HK-2 (cell line): ENCODE results near the gene MGMT.

ENCODE experiments used
- DNase-seq: peaks from one replicate; pipeline ENCODE4 v3.0.0-alpha.2; 2018; ENCODE audit not compliant: unreplicated experiment

The MGMT gene

DNA sequence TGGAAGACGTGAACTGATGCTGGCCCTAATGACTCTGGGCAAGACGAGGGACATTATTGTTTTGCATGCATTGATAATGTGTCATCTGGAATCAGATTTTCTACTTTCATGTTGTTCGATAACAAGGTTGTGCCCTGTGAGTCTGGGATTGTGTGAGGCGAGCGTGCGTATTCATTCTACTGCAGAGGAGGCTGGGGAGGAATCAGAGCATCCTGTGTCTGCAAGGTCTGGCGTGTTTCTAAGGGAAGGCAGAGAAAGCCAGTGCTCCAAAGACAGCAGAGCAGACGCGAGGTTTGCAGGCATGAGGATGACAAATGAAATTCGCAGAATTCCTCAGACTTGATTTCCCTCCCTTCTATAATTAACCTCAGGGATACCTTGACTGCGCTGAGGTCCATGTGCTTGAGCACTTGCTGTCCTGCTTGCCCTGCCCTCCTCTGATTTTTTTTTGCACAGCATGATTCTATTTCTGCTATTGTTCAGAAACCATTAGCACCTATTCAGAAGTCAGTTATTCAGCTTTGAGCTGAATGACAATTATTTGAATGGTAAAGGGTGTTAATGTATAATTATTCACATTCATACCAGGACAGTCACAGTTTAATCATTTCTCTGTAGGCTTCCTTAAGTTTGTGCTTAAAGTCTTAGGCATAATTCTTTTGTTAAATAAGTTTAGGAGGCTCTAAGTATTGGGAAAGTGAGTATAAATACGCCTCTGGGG, 263.4 kb downstream of the MGMT start:
- peak; percentile 13 for DNase-seq

GRCh38 chr10:129730993-129731325, 263.9 kb downstream of the MGMT start:
- peak; percentile 39 for DNase-seq

DNA sequence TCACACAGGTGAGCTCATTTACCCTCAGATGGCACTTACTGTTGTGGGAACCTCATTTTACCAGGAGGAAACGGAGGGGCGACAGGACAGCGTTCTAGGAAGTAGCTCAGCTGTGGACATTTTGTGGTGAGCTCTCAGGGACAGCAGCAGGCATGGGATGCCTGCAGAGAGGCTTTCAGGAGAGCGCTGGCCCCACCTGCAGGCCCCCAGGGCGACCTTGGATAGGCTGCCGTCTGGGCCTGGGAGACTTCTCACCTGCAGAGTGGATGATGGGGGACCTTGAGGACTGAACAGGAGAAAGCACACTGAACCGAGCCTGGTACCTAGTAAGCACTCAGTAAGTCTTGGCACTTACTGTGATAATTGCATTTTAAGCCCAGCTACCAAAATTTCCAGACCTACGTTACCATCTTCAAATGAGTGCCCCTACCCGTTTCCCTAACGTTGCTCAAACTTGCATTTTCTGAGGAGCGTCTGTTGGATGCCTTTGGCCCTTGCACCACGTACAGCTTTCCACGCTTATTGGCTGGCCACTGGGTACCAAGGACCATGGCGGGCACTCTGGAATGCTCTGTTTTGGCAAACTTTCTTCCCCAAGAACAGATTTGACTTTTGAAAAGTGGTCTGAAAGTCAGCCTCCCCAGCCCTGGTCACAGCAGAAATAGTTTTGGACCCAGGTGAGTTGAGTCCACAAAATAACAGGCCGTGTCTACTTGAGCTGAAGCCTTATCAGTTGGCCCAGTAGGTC, 273.7 kb downstream of the MGMT start:
- no peak for DNase-seq

GRCh38 chr10:129741280-129741977, 274.4 kb downstream of the MGMT start:
- DNase-seq, result no peak

GRCh38 chr10:129741978-129742741, 275.1 kb downstream of the MGMT start:
- DNase-seq, result no peak

- DNase-seq, result no peak
These were observed 275.9 kb downstream of the MGMT start for GRCh38 chr10:129742742-129743550.

DNA sequence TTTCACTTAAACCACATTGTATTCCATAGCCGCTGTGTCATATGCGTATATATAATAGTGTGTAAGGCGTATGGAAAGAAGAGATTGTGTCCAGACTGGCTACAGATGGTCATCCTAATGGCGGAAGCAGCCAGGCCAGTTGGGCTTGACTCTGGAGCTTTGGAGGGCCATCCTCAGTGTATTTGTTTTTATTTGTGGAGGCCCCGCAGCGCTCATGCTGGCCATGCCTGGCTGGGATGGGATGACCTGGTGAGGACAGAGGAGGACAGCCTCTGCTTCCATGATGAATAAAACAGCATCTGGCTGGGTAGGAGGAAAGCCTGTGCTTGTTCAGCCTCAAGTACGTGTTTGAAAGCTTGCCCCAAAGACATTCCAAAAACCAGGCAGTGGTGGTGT, 276.7 kb downstream of the MGMT start:
- no peak for DNase-seq

DNA sequence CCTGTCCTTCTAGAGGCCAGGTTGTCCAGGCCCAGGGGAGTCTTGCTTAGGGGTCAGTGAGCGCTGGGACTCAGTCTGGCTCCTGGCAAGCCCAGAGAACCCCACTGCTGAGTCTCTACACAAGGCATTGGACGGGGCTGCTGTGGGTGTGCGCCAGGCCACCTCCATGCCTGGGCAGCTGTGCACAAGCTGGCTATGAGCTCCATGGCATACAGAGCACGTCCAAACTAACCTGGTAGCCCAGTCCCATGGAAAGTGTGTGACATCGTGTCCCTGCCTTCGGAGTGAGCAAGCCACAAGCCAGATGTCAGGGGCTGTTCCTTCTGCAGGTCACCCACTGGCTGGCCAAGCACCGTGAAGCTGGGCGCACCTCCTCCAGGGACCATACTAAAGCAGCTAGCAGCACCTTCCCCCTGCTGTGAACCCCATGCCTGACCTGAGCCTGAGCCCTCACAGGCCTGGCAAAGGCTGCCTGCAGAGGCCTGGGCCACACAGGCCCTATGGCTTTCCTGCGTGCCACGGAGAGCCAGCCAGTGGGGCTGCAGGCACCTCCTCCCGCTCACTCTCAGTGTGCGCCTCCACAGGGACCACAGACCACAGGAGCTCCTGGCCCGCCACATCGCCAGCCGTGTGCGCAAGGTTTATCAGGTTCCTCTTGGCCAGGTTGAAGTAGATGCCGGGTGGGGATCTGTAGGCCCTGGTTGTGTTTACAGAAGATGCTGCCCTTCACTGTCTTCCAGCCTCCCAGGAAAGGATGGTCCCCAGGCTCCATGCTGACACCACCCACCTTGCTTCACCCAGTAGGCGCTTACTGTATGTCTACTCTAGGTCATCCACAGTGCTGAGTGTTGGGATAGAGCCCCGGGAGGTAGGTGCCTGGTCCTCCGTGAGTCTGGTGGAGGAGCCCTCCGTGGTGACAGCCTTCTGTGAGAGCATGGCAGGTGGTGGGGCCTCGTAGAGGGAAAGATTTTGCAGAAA, 277.4 kb downstream of the MGMT start:
- DNase-seq, result no peak

- no peak for DNase-seq
These were observed 278.2 kb downstream of the MGMT start for GRCh38 chr10:129745186-129745750.

DNA sequence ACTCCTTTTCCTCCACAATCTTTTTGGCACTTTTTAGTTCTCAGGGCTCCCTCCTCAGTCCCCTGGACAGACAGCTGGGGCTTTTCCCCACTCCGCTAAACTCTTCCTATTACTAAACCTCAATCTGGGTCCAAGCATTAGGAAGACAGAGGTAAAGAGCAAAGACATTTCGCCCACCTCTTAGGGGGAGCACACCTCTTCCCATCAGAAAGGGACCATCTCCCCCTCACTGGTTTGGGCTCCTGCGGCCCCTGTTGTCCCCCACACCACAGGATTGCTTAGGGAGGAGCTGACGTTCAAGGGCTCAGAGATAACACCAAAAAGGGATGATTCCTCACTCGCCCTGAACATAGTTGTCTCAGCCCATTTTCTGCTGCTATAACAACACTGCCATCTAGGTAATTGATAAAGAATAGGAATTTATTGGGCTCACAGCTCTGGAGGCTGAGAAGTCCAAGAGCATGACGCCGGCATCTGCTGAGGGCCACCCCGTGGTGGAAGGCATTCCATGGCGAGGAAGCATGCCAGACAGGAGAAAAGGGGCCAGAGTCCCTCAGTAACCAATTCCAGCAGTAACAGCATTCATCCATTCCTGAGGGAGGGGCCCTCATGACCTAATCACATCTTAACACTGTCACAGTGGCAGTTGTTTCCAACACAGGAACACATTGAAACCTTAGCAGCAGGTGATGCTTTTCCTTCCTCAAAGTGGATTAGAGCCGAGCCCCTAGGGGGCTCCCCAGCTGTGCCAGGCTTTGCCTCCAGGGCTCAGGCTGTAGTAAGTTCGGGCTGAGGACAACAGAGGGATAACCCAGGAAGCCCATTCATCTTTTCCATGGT, 287.4 kb downstream of the MGMT start:
- DNase-seq, result no peak

DNA sequence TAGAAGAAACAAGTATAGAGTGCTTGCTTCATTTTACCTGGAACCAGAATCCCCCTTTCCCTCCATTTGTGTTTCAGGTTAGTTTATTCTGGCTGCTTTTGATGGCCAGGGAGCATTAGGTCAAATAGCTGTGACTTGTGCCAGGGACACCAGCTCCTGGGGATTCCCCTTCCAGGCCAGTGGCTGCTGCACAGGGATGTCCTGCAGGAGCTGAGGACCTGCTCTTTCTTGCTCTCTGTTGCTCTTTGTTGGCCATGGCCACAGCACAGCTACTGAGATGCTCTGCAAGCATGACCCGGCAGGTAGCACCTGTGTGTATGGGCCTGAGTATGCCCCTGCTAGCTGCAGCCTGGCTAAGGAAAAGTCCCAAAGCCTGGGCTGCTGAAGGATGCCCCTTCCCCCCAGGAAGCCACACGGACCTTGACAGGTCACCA, 288.1 kb downstream of the MGMT start:
- no peak for DNase-seq

DNA sequence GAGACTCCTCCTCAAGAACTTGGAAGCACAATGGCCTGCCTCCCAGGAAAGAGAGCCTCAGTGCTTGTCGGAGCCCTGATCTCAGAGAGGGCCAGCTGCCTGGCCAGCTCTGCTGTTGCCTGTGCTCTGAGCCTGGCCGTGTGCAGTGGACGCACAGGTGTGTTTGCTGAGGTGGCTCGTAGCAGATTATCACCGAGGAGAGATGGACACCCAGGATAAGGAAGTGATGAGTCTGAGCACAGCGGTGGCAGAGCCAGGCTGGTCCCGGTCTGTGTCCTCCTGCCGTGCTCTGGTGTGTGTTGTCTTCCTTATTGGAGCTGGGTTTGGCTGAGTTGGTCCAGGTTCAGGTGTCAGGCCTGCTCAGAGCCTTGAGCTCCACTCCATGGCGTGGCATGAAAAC, 288.6 kb downstream of the MGMT start:
- DNase-seq, result no peak

GRCh38 chr10:129756912-129757901, 290.2 kb downstream of the MGMT start:
- DNase-seq, result no peak

- no peak for DNase-seq
These were observed 291.4 kb downstream of the MGMT start for GRCh38 chr10:129758207-129759021.

- no peak for DNase-seq
These were observed 292.4 kb downstream of the MGMT start for GRCh38 chr10:129759214-129760002.

DNA sequence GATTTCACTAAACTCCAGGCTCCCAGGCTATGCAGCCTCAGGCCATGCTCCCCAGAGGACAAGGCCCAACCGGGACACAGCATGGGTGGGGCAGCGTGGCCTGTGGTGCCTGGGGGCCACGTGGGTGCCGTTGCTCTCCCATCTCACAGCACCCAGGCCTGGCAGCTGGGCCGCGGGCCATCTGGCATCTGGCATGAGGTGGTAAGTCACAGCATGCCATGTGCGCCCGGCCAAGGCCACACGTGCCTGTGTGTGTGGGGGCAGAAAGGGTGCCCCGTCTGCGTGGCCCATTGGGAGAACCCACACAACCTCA, 292.9 kb downstream of the MGMT start:
- DNase-seq, result no peak
